K562 (cell line): ENCODE data around the gene B3GALNT2. TPM values are rescaled to one million over a fixed set of nuclear protein-coding genes. Genes with fewer than 3 reads are reported as not detected.

Source experiments
- ARID1B ChIP-seq: fragments of 450-650 bp; IDR thresholded peaks from 2 replicates; pipeline ENCODE4 v1.6.1; 2016; ENCODE audit warnings: antibody characterized with exemption, mild to moderate bottlenecking, inconsistent platforms
- ASH1L ChIP-seq: fragments of 450-650 bp; IDR thresholded peaks from 2 replicates; pipeline ENCODE4 v1.6.1; 2018; ENCODE audit warnings: borderline replicate concordance, mild to moderate bottlenecking, low read depth; ENCODE audit not compliant: partially characterized antibody
- ATF1 ChIP-seq, 2 experiments: fragments of 450-650 bp in 1 of 2; IDR thresholded peaks; 2 replicates each; pipeline ENCODE4 v1.6.1; 2016; ENCODE audit warnings: missing compliant biosample characterization in 1 of 2, missing genetic modification characterization in 1 of 2
- EP400 ChIP-seq: fragments of 450-650 bp; IDR thresholded peaks from 2 replicates; pipeline ENCODE4 v1.6.1; 2017; ENCODE audit warnings: antibody characterized with exemption, mild to moderate bottlenecking, moderate library complexity
- ESRRA ChIP-seq: fragments of 450-650 bp; IDR thresholded peaks from 2 replicates; pipeline ENCODE4 v1.6.1; 2014; ENCODE audit warnings: low read depth, mild to moderate bottlenecking, moderate library complexity, borderline replicate concordance
- PBX2 ChIP-seq, 2 experiments: IDR thresholded peaks in 1 of 2; conservative IDR thresholded peaks in 1 of 2; 2 replicates each; pipeline ENCODE4 v1.6.1; 2016; ENCODE audit warnings: low read depth in 2 of 2, mild to moderate bottlenecking in 1 of 2, missing compliant biosample characterization in 1 of 2, missing genetic modification characterization in 1 of 2, moderate library complexity in 1 of 2
- PCBP1 ChIP-seq: fragments of 200-400 bp; formaldehyde crosslinking; IDR thresholded peaks from 2 replicates; pipeline ENCODE4 v1.6.1; 2018; ENCODE audit warnings: mild to moderate bottlenecking, low read depth, low read length; ENCODE audit not compliant: poor library complexity, severe bottlenecking
- RB1 ChIP-seq: fragments of 450-650 bp; IDR thresholded peaks from 2 replicates; pipeline ENCODE4 v1.6.1; 2017; ENCODE audit warnings: low read depth, mild to moderate bottlenecking
- SMARCB1 ChIP-seq: IDR thresholded peaks from 2 replicates; pipeline ENCODE4 v1.6.1; 2011; ENCODE audit warnings: improper control_type of control experiment, low read depth; ENCODE audit not compliant: insufficient read length
- SP2 ChIP-seq: IDR thresholded peaks from 2 replicates; pipeline ENCODE4 v1.6.1; 2011; ENCODE audit warnings: mild to moderate bottlenecking, low read depth, low read length, moderate library complexity; ENCODE audit not compliant: poor library complexity, severe bottlenecking; ENCODE audit errors: extremely low read depth
- SPI1 ChIP-seq: IDR thresholded peaks from 2 replicates; pipeline ENCODE4 v1.6.1; 2011; ENCODE audit warnings: low read depth, low read length, control low read depth, borderline replicate concordance
- TAF7 ChIP-seq: fragments of 450-650 bp; IDR thresholded peaks from 2 replicates; pipeline ENCODE4 v1.6.1; 2016; ENCODE audit warnings: missing genetic modification characterization, missing compliant biosample characterization
- TRIM28 ChIP-seq: fragments of 450-650 bp; IDR thresholded peaks from 2 replicates; pipeline ENCODE4 v1.6.1; 2017
- ZNF354B ChIP-seq: fragments of 250-450 bp; sonication (Bioruptor Pico); IDR thresholded peaks from 2 replicates; pipeline ENCODE4 v1.4.0; 2020
- polyA plus RNA-seq, 8 experiments: library from polyadenylated mRNA; depleted of rRNA in 4 of 8; stranded (reverse) in 5 of 8; unstranded in 3 of 8; fragments of >200 nt; fragmentation: Nextera tagmentation in 2 of 8; fragmentation: Illumina TruSeq in 1 of 8; extraction: Ambion mirVana in 2 of 8; extraction: Trizol in 1 of 8; gene quantifications; 2 replicates each; pipeline versions ENCODE4 v1.2.1 to v1.2.3, GENCODE V29; 2011 to 2014; ENCODE audit warnings: inconsistent platforms in 1 of 8, missing spikeins in 1 of 8
- total RNA-seq, 7 experiments: library from RNA; depleted of rRNA in 6 of 7; stranded (reverse); fragments of >200 nt in 6 of 7; fragmentation: Illumina TruSeq in 2 of 7; extraction: Trizol in 2 of 7; gene quantifications; 2 replicates each; pipeline versions ENCODE4 v1.2.1 to v1.2.3, GENCODE V29; 2011 to 2021; ENCODE audit warnings: low replicate concordance in 1 of 7
- TF ChIP-seq, protein P1 (sequence below): sonication (generic); formaldehyde crosslinking; IDR thresholded peaks from 2 replicates; pipeline ENCODE4 v1.8.1; 2022; ENCODE audit warnings: missing genetic modification reagents
- TF ChIP-seq, protein P2 (sequence below): fragments of 450-650 bp; formaldehyde crosslinking; IDR thresholded peaks from 2 replicates; pipeline ENCODE4 v1.4.0; 2022; ENCODE audit warnings: mild to moderate bottlenecking, moderate library complexity

B3GALNT2 gene
- total and polyA plus RNA-seq, 9 of the 15 experiments (the other 6 are each of a cell fraction or from before 2014, with no cell fraction given) = 2.0 to 31.7 (median 22.9) TPM

GRCh38 chr1:235442788-235443429 is 61.3 kb downstream of the B3GALNT2 start (continued):
- TF ChIP-seq, protein P1, sequence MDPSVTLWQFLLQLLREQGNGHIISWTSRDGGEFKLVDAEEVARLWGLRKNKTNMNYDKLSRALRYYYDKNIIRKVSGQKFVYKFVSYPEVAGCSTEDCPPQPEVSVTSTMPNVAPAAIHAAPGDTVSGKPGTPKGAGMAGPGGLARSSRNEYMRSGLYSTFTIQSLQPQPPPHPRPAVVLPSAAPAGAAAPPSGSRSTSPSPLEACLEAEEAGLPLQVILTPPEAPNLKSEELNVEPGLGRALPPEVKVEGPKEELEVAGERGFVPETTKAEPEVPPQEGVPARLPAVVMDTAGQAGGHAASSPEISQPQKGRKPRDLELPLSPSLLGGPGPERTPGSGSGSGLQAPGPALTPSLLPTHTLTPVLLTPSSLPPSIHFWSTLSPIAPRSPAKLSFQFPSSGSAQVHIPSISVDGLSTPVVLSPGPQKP (CRISPR knock-in tag) = no peak
- TF ChIP-seq TRIM28 (no peak), ARID1B (peak; percentile 79), ATF1 (CRISPR knock-in tag; IDR thresholded peaks at IDR 0.05) (no peak), ATF1 (tag; IDR thresholded peaks at IDR 0.05) (no peak), PBX2 (CRISPR knock-in tag; IDR thresholded peaks at IDR 0.05; ENCODE audit: low read depth) (no peak), PBX2 (tag; conservative IDR thresholded peaks at IDR 0.05; ENCODE audit: low read depth) (peak; percentile 66), SPI1 (no peak), PCBP1 (no peak), ASH1L (no peak), SMARCB1 (no peak), EP400 (peak; percentile 56; the same call in 1 of the 2 replicates), RB1 (no peak), SP2 (no peak), TAF7 (no peak), ESRRA (no peak), ZNF354B (CRISPR knock-in tag) (no peak)
- TF ChIP-seq, protein P2, sequence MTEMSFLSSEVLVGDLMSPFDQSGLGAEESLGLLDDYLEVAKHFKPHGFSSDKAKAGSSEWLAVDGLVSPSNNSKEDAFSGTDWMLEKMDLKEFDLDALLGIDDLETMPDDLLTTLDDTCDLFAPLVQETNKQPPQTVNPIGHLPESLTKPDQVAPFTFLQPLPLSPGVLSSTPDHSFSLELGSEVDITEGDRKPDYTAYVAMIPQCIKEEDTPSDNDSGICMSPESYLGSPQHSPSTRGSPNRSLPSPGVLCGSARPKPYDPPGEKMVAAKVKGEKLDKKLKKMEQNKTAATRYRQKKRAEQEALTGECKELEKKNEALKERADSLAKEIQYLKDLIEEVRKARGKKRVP (CRISPR knock-in tag) = no peak
